Adrenal gland (tissue), 12 donors: Measurements from ENCODE around the gene KCNQ4. TPM values are rescaled to one million over a fixed set of nuclear protein-coding genes. Genes with fewer than 3 reads are reported as not detected.

Experiments
- DNase-seq, 7 donors: peaks; one replicate each; pipeline ENCODE4 v3.0.0-alpha.2; 2019 to 2020
- H3K27ac ChIP-seq, 5 donors: fragments of 200-600 bp; sonication (generic) in 4 of 5; 1 replicate in 3 of 5; 2 replicates in 2 of 5; pipeline versions ENCODE4 v1.5.1 to v1.8.0; 2016 to 2020; ENCODE audit warnings: mild to moderate bottlenecking in 1 of 5
- H3K27me3 ChIP-seq: fragments of 200-600 bp; 2 replicates; pipeline ENCODE4 v1.8.0; 2021
- H3K36me3 ChIP-seq, 2 donors: fragments of 200-600 bp; replicated peaks in 1 of 2; 1 replicate in 1 of 2; 2 replicates in 1 of 2; pipeline versions ENCODE4 v1.5.1 to v1.8.0; 2018 to 2022
- H3K4me1 ChIP-seq, 2 donors: fragments of 200-600 bp; replicated peaks in 1 of 2; 1 replicate in 1 of 2; 2 replicates in 1 of 2; pipeline versions ENCODE4 v1.5.1 to v1.8.0; 2018 to 2021
- H3K4me3 ChIP-seq, 4 donors: fragments of 200-600 bp; sonication (generic) in 3 of 4; one replicate each; pipeline ENCODE4 v1.5.1; 2016 to 2018
- H3K9me3 ChIP-seq, 3 donors: fragments of 200-600 bp; sonication (generic) in 1 of 3; replicated peaks in 1 of 3; 1 replicate in 2 of 3; 2 replicates in 1 of 3; pipeline versions ENCODE4 v1.5.1 to v1.8.0; 2016 to 2021
- POLR2A ChIP-seq, 2 donors: fragments of 450-650 bp; IDR thresholded peaks; one replicate each; pipeline ENCODE4 v1.6.1; 2017; ENCODE audit warnings: antibody characterized with exemption in 2 of 2, mild to moderate bottlenecking in 2 of 2, moderate library complexity in 1 of 2
- WGBS, 4 donors: extraction: QIAGEN DNeasy Blood & Tissue Kit in 2 of 4; methylation state at CpG; one replicate each; pipeline versions ENCODE4 v1.1.5 to v1.1.7; 2013 to 2017; 5-methylcytosine and 5-hydroxymethylcytosine counted together
- intact Hi-C, 2 donors: fragments of 100-400 bp; cut with DNase I; formaldehyde crosslinking; loops; one replicate each; pipeline versions ENCODE4 v1.14.1 to v1.15.0; 2022 to 2023
- polyA plus RNA-seq, 3 donors: library from polyadenylated mRNA; stranded (reverse); fragments of 200-250 nt in 2 of 3; fragments of 350-450 nt in 1 of 3; fragmentation: Illumina TruSeq in 1 of 3; extraction: RNeasy Lipid Tissue Mini Kit (QIAGEN cat#74804) in 1 of 3; gene quantifications; one replicate each; pipeline ENCODE4 v1.2.3, GENCODE V29; 2013 to 2014
- total RNA-seq, 9 donors: library from RNA; depleted of rRNA in 4 of 9; stranded (reverse); fragments of >200 nt in 4 of 9; fragments of 120-200 nt in 1 of 9; fragmentation: NEBNext Ultra II Directional in 1 of 9; extraction: Animal tissue kit (Norgen Biotek cat#: 25700) in 1 of 9; gene quantifications; one replicate each; pipeline versions ENCODE4 v1.1.0 to v1.2.4, GENCODE V29; 2013 to 2023
- TF ChIP-seq, protein P1 (sequence below), 6 experiments: fragments of 450-650 bp in 4 of 6; fragments of 200-600 bp in 2 of 6; sonication (generic) in 1 of 6; IDR thresholded peaks; 1 replicate in 5 of 6; 2 replicates in 1 of 6; pipeline versions ENCODE4 v1.5.1 to v1.8.0; 2016 to 2021; ENCODE audit warnings: antibody characterized with exemption in 6 of 6, mild to moderate bottlenecking in 2 of 6, moderate library complexity in 1 of 6
- donor health status: healthy with polysubstance abuse.
- donor health status: Bipolar disorder and iron deficiency.
- donor health status: DM: yes; HTN: yes; CAD: no.
- donor health status: DM: no; HTN: no; CAD: no.
- donor health status: DM: no; HTN: no; CAD: no.
- donor health status: DM: yes; HTN: yes; CAD: no.

KCNQ4 gene
- total and polyA plus RNA-seq, 12 donors, result 0.06 to 1.0 (median 0.29) TPM; not detected in 2

DNA sequence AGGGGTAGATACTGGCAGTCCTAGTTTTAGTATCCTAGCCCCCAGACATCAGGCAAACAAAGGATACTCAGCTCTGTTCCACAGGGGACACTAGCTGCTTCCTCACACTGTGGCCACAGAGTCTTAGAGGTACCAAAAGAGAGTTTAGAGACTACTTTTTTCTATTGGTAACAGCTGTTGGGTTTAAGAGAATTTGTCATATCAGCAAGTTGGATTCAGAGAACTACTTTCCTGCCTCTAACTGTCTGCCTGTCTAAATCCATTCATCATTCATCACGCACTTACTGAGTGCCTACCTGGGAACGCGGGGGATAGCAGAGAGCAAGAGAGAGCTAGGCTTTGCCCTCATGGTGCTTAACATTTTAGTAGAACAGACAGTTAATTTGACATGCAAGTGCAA is 27.1 kb upstream of the KCNQ4 start:
- TF ChIP-seq, protein P1, sequence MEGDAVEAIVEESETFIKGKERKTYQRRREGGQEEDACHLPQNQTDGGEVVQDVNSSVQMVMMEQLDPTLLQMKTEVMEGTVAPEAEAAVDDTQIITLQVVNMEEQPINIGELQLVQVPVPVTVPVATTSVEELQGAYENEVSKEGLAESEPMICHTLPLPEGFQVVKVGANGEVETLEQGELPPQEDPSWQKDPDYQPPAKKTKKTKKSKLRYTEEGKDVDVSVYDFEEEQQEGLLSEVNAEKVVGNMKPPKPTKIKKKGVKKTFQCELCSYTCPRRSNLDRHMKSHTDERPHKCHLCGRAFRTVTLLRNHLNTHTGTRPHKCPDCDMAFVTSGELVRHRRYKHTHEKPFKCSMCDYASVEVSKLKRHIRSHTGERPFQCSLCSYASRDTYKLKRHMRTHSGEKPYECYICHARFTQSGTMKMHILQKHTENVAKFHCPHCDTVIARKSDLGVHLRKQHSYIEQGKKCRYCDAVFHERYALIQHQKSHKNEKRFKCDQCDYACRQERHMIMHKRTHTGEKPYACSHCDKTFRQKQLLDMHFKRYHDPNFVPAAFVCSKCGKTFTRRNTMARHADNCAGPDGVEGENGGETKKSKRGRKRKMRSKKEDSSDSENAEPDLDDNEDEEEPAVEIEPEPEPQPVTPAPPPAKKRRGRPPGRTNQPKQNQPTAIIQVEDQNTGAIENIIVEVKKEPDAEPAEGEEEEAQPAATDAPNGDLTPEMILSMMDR (IDR thresholded peaks at IDR 0.05), result no peak
- TF ChIP-seq POLR2A (IDR thresholded peaks at IDR 0.05), result no peak
- 88 to 98% (median 93%) methylated on average over 3 of the region's 3 CpGs for WGBS, 4 donors
- Histone ChIP-seq H3K36me3 (peaks cover 0 to 81% of the 10 kb centered on the region in 2 donors), H3K27ac (no peak overlapping the region), H3K27me3 (no peaks in the 10 kb centered on the region), H3K4me3 (no peak overlapping the region), H3K9me3 (no peaks in the 10 kb centered on the region), H3K4me1 (no peaks in the 10 kb centered on the region)
- no peak for DNase-seq
- intact Hi-C loops, result no loop called here

DNA sequence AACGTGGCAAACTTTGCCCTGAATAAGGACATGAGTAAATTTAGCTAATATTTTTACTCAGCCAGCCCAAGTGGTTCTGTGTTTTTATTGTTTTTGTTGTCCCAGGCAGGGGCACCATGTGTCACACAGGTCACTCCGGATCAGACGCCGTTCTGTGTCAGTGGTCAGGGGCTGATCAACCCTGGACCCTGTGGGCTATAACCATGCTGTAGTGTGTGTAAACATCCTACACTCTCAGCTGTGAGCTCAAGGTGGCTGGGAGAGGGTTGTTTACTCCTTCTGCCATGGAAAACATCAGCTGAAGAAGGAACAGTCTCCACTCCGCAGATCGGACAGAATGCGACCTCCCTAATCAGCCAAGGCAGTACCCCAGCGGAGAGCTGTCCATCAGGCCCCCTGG is 26.5 kb upstream of the KCNQ4 start:
- H3K9me3 ChIP-seq, result no peaks in the 10 kb centered on the region
- H3K4me3 ChIP-seq, result no peak overlapping the region
- no peak overlapping the region for H3K27ac ChIP-seq
- H3K4me1 ChIP-seq, result no peaks in the 10 kb centered on the region
- peaks cover 0 to 77% of the 10 kb centered on the region in 2 donors for H3K36me3 ChIP-seq
- H3K27me3 ChIP-seq, result no peaks in the 10 kb centered on the region
- intact Hi-C loops, result no loop called here
- no peak for DNase-seq
- TF ChIP-seq, protein P1 (IDR thresholded peaks at IDR 0.05), result no peak
- TF ChIP-seq POLR2A (IDR thresholded peaks at IDR 0.05), result no peak
- WGBS, 4 donors, result 84 to 90% (median 89%) methylated on average over 8 of the region's 8 CpGs

DNA sequence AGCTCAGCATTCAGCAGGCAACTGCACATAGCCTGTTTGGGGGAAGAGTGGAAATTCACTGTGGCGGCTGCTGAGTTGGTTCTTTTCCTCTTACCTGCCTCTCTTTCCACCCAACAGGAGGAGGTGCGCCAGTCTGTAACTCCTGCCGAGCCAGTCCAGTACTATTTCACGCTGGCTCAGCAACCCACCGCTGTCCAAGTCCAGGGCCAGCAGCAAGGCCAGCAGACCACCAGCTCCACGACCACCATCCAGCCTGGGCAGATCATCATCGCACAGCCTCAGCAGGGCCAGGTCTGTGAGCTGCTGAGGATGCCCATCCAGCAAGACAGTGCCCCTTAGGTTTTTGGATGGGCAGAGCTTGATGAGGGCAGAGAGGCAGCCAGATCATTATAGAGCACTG is 25.6 kb upstream of the KCNQ4 start:
- Histone ChIP-seq H3K4me1 (no peaks in the 10 kb centered on the region), H3K36me3 (peaks cover 0 to 79% of the 10 kb centered on the region in 2 donors), H3K4me3 (no peak overlapping the region), H3K9me3 (no peaks in the 10 kb centered on the region), H3K27ac (no peak overlapping the region), H3K27me3 (no peaks in the 10 kb centered on the region)
- DNase-seq, result no peak
- no peak for TF ChIP-seq POLR2A (IDR thresholded peaks at IDR 0.05)
- TF ChIP-seq, protein P1 (IDR thresholded peaks at IDR 0.05), result no peak
- intact Hi-C loops, result no loop called here
- 84 to 94% (median 90%) methylated on average over 7 of the region's 7 CpGs for WGBS, 4 donors

DNA sequence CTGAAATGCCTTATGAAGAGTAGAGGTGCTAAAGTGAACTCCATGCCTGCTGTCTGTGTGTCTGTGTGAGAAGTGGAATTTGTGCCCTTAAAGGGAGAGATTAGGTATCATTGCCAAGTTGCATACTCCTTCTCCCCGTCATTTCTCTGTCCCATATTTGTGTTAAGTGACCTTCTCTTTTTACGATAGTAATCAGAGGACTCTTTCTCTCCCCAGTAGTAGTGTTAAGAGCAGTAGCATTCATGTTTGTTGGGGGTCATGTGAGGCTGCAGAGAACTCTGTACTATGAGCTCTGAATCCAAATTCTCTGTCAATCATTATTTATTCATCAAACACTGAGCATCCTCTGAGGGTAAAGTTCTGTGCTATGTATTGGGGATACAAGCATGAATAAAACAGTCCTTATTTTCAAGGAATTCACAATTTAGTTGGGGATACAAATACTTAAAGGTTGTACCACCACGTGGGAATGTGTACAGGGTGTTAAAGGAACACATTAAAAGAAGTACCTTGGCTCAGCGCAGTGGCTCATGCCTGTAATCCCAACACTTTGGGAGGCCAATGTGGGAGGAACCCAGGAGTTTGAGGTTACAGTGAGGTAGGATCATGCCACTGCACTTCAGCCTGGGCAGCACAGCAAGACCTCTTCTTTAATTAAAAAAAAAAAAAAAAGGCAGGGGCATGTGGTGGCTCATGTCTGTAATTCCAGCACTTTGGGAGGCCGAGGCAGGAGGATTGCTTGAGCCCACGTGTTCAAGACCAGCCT is 24.8 kb upstream of the KCNQ4 start:
- Histone ChIP-seq H3K9me3 (no peaks in the 10 kb centered on the region), H3K4me1 (no peaks in the 10 kb centered on the region), H3K27ac (no peak overlapping the region), H3K27me3 (no peaks in the 10 kb centered on the region), H3K36me3 (peaks cover 0 to 78% of the 10 kb centered on the region in 2 donors), H3K4me3 (no peak overlapping the region)
- intact Hi-C loops, result no loop called here
- 83 to 87% (median 85%) methylated on average over 6 of the region's 6 CpGs for WGBS, 4 donors
- DNase-seq, result no peak
- TF ChIP-seq POLR2A (IDR thresholded peaks at IDR 0.05), result no peak
- TF ChIP-seq, protein P1 (IDR thresholded peaks at IDR 0.05), result no peak
